HG02943 (cell line): ENCODE measurements around the gene FBXO27.
"Not testable (repeated sequence)": the region's sequence is repeated elsewhere in the genome, so short reads cannot be mapped to it uniquely, and the experiment has no call there.

Source experiments
- ATAC-seq: cut with Tn5 transposase; IDR thresholded peaks from one replicate; pipeline ENCODE4 v1.9.1; 2021; ENCODE audit warnings: mild to moderate bottlenecking, low read depth, moderate library complexity; ENCODE audit not compliant: unreplicated experiment

Gene FBXO27

GRCh38 chr19:39045506-39045905, 13.2 kb upstream of the FBXO27 start:
- no peak for ATAC-seq

DNA sequence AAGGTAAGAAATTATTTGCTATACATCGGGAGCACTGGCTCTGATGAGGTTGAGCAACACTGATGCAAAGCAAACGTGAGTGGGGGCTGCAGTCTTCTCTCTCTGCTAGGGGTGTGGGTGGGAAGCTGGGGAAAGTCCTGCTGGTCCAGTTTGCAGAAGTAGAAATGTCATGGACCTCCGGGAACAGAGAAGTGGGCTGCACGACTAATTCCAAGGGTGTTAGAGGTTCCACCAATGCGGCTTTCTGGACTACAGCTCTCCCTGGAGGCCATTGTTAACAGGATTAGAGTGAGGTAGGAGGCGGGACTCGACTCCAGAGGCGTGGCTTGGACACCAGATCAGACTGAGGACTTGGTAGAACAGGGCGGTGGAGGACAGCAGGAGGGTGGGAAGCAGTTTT, 5.7 kb upstream of the FBXO27 start:
- no peak for ATAC-seq

- ATAC-seq: no peak
These were observed 4.8 kb upstream of the FBXO27 start for GRCh38 chr19:39037194-39037593.

GRCh38 chr19:39036581-39036980, 4.2 kb upstream of the FBXO27 start:
- no peak for ATAC-seq

DNA sequence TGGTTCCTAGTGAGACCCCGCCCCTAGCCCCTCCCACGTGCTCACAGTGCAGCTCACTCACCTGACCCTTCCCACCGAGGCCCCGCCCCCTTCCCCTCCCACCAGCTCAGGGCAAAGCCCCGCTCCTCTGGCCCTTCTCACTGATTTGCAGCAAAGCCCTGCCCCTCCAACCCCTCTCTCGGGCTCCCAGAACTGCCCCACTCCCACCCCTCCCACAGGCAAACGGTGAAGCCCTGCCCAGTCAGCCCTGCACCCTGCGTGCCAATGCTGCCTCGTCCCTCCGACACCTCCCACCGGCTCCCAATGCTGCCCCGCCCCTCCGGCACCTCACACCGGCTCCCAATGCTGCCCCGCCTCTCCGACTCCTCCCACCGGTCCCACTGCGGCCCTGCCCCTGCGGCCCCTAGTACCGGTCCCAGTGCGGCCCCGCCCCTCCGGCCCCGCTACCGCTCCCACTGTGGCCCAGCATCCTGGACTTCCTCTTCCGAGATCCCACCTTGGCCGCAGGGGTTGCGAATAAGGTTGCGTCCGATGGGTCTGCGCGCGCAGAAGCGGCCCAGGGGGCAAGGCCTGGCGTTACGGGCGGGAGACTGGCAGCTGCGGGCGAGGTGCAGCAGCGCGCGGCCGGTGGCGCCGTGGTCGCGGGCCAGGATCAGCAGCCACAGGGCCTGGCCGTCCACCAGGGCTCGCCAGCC, 834 bp downstream of the FBXO27 start:
- ATAC-seq: no peak

GRCh38 chr19:39030854-39031367, 1.4 kb downstream of the FBXO27 start:
- ATAC-seq: no peak

DNA sequence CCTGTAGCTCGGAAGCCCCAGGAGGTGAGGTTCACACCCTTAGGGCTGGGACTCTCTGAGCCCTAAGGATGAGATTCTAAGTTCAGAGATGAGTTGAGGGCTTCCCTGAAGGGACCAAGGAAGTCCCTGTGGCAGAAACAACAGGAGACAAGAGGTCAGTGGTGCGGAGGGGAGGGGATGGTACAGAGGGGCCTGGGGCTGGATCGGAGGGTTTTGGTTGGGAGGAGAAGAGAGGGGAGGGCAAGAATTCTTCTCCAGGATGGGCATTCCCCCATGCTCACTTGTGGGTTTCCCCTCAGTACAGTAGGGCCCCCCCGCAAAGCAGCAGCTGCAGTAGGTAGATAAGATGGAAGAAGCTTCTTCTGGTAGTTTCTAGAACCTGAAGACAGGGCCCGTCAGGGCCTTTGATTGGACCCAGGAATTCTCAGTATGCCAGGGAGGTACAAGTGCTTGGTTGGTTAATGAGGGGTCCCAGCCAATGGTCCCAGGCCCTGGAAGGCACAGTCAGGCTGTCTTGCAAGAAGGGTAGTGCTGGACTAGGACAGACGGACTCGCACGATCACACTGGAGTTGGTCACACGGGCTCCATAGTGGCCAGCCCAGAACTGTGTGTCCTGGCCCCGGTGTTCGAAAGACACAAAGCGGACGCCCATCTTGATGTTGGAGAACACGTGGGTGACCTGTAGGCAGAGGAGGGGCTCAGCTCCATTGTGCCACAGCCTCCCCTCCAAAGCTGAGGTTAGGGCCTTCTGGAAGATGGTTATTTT, 7.3 kb downstream of the FBXO27 start:
- ATAC-seq: no peak

GRCh38 chr19:39021063-39021462, 11.3 kb downstream of the FBXO27 start:
- ATAC-seq: no peak

DNA sequence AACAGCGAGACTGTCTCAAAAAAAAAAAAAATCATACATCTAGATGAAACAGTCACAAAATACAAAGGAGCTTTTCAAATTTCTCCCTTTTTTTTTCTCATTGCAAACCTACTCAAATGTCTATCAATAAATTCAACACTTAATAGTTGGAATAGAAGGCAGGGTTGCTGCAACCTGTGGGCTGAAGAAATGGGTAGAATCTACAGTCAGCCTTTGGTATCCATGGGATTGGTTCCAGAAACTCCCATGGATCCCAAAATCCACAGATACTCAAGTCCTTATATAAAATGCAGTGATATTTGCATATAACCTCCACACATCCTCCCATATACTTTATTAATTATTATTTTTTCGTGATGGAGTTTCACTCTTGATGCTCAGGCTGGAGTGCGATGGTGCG, 14.7 kb downstream of the FBXO27 start:
- no peak for ATAC-seq

DNA sequence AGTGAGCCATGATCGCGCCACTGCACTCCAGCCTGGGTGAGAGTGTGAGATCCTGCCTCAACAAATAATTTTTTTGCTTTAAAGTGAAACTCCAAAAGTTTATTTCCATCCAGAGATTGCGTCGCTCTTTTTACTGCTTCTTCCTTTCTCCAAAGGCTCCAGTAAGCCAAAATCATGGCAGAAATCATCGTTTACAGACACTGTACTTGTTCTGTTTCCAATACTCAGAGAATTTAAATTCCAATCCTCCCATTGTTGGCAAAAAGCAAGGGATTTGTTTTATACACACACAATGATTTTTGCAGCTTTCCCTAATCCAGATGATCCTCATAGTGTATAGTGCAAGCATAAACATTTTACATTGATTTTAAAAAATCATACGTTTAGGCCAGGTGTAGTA, 15.3 kb downstream of the FBXO27 start:
- ATAC-seq: no peak

DNA sequence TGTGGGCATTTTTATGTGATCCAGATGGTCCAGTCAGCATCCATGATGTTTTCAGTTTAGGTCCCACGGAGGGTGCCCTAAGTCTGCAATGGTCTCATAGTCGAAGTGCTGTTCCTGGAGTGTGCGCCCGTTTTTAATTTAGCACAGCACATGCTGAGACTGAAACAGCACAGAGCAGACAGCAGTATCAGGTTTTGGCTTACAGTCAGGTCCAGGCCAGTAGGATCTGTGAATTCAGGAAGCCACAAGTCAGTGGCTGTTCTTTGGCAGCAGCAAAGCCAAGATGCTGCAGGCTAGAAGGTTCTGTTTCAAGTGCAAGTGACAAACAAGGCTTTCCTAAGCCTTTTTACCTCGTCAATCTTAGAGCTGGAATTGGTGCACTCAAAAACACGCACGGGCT, 18.3 kb downstream of the FBXO27 start:
- ATAC-seq: no peak

DNA sequence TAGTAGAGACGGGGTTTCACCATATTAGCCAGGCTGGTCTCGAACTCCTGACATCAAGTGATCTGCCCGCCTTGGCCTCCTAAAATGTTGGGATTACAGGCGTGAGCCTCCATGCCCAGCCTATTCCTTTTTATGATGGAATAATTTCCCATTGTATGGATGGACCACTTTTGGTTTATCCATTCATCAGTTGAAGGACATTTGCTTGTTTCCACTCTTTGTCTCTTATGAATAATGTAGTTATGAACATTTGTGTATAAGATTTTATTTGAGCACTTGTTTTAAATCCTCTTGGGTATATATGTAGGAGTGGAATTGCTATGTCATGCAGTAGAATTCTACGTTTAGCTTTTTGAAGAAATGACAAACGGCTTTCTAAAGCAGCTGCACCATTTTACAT, 23.3 kb downstream of the FBXO27 start:
- ATAC-seq: no peak

GRCh38 chr19:39008137-39008536, 24.2 kb downstream of the FBXO27 start:
- ATAC-seq: no peak

DNA sequence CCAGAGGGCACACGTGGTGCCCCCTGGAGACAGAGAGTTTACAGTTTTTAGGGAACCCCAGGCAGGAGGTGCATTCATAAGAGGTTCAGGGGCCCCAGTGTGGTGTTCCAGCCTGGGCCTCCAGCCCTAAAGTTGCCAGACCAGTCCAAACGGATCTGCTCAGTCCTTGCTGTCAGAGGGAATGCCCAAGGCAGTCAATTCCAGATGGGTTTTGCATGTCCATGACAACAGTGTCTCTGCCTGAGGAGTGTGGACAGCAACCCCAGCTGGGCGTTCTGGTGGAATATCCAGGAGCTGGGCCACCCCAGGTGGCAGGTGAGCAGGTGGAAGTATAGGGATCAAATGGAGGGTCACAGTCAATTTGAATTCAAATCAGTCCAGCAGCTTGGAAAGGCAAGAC, 25.3 kb downstream of the FBXO27 start:
- no peak for ATAC-seq

DNA sequence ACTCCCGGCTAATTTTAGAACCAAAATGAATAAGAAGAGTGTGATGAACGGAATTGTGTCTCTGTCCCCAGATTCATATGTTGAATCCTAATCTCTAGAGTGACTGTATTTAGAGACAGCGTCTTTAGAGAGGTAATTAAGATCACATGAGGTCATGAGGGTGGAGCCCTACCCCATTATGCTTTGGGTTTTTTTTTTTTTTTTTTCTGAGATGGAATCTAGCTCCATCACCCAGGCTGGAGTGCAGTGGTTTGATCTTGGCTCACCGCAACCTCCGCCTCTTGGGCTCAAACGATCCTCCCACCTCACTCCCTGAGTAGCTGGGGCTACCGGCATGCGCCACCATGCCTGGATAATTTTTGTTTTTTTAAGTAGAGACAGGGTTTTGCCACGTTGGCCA, 27.9 kb downstream of the FBXO27 start:
- no peak for ATAC-seq

DNA sequence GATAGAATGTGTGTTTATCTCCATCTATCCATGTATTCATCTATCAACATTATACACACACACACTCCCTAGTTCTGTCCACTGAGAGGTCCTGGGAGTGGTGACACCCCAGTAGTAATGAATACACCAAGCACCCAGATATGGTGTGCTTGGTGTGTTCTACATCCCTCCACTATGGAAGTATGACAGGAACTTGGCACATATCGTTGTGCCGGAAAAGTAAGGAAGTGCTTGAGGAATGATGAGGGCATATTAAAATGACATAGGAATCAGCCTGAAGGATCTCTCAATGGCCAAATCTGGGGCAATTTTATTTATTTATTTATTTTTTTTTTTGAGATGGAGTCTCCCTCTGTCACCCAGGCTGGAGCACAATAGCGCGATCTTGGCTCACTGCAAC, 28.6 kb downstream of the FBXO27 start:
- ATAC-seq: no peak

GRCh38 chr19:39003188-39003587, 29.2 kb downstream of the FBXO27 start:
- ATAC-seq: no peak

DNA sequence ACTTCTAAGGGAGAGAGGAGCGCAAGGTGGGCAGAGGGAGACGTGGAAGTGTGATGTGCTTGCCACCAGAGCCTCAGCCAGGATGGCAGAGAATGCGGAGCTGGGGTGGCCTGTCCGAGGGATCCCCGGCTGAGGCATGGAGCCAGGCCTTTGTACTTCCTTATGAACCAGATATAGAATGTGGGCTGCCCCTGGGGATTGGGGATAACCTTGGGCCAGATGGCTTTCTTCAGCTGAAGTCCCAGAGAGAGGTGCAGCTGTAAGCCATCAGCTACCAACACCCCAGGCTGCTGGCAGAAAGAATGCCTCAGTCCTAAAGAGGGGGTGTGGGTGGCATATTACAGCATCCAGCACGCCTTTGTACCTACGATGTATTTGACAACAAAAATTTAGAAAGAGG, 31.3 kb downstream of the FBXO27 start:
- no peak for ATAC-seq

DNA sequence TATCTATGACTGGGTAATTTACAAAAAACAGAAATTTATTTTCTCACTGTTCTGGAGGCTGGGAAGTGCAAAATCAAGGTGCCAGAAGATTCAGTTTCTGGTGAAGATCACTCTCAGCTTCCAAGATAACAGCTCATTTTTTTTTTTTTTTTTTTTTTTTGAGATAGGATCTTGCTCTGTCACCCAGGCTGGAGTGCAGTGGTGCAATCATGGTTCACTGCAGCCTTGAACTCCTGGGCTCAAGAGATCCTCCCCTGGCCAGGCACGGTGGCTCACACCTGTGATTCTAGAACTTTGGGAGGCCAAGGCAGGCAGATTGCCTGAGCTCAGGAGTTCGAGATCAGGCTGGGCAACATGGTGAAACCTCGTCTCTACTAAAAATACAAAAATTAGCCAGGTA, 34.8 kb downstream of the FBXO27 start:
- not testable (repeated sequence) for ATAC-seq

DNA sequence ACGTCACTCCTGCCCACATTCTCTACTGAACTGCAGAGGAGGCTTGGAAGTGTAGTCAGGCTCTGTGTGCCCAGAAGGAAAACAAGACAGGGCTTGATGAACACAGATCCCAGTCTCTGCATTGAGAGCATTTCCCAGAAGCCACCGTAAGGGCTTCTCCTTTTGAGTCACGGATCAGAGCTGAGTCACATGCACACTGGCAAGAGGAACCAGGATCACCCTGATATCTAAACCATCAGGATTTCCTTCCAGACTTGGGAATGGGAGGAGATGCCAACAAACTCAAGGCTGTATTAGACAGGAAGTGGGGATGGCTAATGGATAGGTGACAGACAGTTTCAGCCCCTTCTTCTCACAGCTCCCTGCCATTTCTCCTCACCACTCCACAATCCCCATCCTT, 39.1 kb downstream of the FBXO27 start:
- no peak for ATAC-seq

GRCh38 chr19:38990949-38991697, 41.2 kb downstream of the FBXO27 start:
- no peak for ATAC-seq
